Motor neuron (in vitro differentiated cells): ENCODE data around the gene EXOC4. TPM values are rescaled to one million over a fixed set of nuclear protein-coding genes. Genes with fewer than 3 reads are reported as not detected.
A peak's percentile ranks its signal among the peaks of the same experiment; 100 is the strongest.
"Not testable (repeated sequence)": the region's sequence is repeated elsewhere in the genome, so short reads cannot be mapped to it uniquely, and the experiment has no call there.

Source experiments
- ATAC-seq, 8 experiments: fragments of 200-7000 bp; cut with Tn5 transposase; replicated peaks in 6 of 8; 2 replicates each; pipeline ENCODE4 v1.8.0; 2021; ENCODE audit warnings: mild to moderate bottlenecking in 8 of 8, moderate library complexity in 8 of 8
- H3K27ac ChIP-seq, 2 donors: fragments of 250-450 bp; sonication (Bioruptor Pico); 2 replicates each; pipeline ENCODE4 v1.9.0; 2021; ENCODE audit warnings: antibody characterized with exemption in 2 of 2, mild to moderate bottlenecking in 2 of 2, moderate library complexity in 1 of 2
- H3K4me1 ChIP-seq, 2 donors: fragments of 250-450 bp; sonication (Bioruptor Pico); replicated peaks in 1 of 2; 2 replicates each; pipeline ENCODE4 v1.6.1; 2021; ENCODE audit warnings: antibody characterized with exemption in 2 of 2, mild to moderate bottlenecking in 2 of 2, moderate library complexity in 1 of 2
- H3K4me3 ChIP-seq, 5 donors: fragments of 250-450 bp; sonication (Bioruptor Pico); 2 replicates each; pipeline ENCODE4 v1.9.0; 2021; ENCODE audit warnings: antibody characterized with exemption in 5 of 5, mild to moderate bottlenecking in 5 of 5, moderate library complexity in 4 of 5
- WGBS, 10 experiments: fragments of 450-650 bp; shearing (Covaris generic); methylation state at CpG; one replicate each; pipeline ENCODE4 v1.0.0; 2022; 5-methylcytosine and 5-hydroxymethylcytosine counted together
- in situ Hi-C, 9 experiments: fragments of 400-800 bp; cut with MboI; loops; one replicate each; pipeline ENCODE4 v1.15.0; 2021; ENCODE audit warnings: low sequenced_read_pairs in 9 of 9, low pct_unique_long_range_greater_than_20kb in 2 of 9; ENCODE audit not compliant: unreplicated experiment in 9 of 9
- total RNA-seq, 8 experiments: library from RNA; unstranded; fragments of 300-600 nt; gene quantifications; 2 replicates each; pipeline versions ENCODE4 v1.2.3 to v1.2.4, GENCODE V29; 2022

The EXOC4 gene
- total RNA-seq, 8 experiments from 2014 or later = 47.7 to 103 (median 60.2) TPM

DNA sequence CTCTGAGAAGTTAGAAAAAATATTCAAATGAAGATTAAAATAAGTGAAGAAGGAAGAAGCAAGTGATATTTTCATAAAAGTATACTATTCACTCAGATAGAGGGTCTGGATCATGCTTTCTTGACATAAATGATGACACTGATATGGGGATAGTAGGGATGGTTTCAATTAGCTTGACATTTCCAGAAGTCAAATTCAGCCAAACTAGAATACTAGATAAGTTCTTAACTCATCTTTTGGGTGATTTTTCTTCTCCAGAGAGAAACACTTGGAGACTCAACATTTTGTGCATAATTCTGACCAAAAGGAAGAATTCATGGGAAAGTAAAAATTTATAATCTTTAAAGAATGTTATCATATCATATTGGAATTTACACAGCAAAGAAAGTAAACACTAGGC is 722.3 kb downstream of the EXOC4 start:
- in situ Hi-C loops = no loop called here
- no peak overlapping the region for H3K27ac ChIP-seq
- ATAC-seq = no peak
- H3K4me1 ChIP-seq = peaks cover 0 to 8% of the 10 kb centered on the region in 2 donors
- H3K4me3 ChIP-seq = no peak overlapping the region

DNA sequence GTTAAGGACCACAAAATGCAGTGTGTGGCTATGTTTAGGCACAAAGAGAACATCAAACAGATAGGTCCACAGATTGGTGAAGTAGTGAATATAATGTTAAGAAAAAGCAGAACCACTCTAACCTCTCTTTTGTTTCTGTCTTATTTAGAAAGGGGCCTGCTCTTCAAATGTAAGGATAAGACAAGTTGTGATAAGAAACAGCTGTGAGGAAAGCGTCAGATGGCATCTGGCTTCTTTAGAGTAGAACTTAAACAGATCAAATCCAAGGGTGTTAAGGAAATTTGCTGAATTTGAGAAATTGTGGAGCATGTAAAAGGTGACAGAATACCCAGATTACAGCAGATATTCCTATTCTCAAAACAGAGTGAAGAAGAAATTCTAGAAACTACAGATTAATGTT is 723.3 kb downstream of the EXOC4 start:
- WGBS, 10 experiments = 80 to 100% (median 100%) methylated on average over 1 of the region's 1 CpG; no CpG with 5 or more reads in 3 of the 10 experiments
- ATAC-seq = no peak
- in situ Hi-C loops = no loop called here

DNA sequence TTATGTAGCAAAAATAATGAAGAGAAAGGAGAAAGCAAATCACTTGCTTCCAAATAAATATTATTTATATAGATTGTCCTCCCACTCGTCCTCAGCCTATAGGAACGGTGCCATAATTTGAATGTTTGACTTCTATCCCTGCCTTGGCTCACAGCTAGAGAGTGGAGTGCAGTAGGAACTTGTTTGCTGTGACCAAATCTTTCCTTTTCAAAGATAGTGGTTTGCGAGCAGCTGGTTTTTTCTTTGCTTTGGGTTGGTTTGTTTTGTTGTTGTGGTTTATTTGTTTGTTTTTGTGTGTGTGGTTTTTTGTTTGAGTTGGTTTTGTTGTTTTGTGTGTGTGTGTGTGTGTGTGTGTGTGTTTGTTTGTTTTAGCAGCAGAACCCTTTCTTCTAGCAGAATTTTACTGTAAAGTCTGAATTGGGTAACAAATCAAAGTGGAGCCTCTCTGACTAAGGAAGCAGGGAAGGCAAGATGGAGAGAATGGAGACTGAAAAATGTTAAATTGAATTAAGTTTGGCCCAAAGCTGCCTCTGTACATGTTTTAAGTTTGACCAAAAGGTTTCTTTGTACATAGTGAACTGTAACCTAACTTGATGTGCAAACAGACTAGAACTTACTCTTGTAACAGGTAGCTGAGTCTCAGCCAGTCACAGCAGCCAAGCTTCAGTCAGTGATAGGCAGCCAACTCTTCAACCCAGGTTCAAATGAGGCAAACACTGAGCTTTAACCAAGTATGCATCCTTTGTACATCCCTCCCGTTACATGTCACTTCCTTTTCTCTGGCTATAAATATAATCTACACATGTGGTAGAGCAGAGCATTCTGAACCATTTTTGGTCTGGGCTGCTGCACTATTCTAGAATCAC is 724.8 kb downstream of the EXOC4 start:
- in situ Hi-C loops = no loop called here
- peak in 1 of 8 experiments; percentile 20 for ATAC-seq
- Histone ChIP-seq H3K27ac (no peak overlapping the region), H3K4me1 (peaks cover 0 to 18% of the 10 kb centered on the region in 2 donors), H3K4me3 (no peak overlapping the region)
- 60 to 100% (median 88%) methylated on average over 1 to 4 of the region's 4 CpGs for WGBS, 10 experiments

More for the DNA sequence above, 723.3 kb downstream of the EXOC4 start:
- Histone ChIP-seq H3K4me1 (peaks cover 0 to 16% of the 10 kb centered on the region in 2 donors), H3K4me3 (no peak overlapping the region), H3K27ac (no peak overlapping the region)

DNA sequence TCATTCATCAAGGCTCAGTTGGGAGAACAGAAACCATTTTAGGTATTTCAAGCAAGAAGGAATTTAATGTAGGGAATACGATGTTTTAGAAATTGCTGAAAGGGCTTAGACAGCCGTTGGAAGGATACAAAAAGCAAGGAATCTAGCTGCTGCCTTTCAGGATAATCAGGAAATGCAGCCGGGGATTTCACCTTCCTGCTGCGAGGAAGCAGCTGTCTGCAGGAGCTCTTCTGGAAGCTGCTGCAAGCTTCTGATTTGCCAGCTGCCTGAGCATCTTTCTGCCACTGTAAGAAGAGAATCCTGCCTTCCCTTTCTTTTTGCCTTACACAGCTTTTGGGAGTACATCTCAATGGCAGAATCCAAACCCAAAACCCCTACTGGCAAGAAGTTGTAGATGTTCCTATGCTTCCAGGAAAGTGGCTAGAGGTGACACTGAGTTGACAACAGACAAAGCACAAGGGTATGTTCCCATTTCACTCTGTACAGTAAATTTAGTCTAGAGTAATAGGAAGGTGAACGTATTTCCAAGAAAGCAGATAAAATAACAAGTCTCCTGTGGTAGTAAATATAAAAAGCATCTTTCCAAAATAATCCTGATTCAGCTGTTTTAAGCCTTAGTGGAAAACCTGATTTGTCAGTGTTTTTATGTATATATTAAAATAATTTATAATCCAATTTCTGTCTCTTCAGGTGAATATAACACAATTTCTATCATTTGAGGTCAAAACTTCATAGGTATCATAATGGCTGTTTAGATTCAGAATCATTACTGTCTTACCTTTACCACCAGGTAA is 725.8 kb downstream of the EXOC4 start:
- in situ Hi-C loops = no loop called here
- H3K27ac ChIP-seq = no peak overlapping the region
- no peak overlapping the region for H3K4me3 ChIP-seq
- H3K4me1 ChIP-seq = peaks cover 5 to 18% of the 10 kb centered on the region in 2 donors
- ATAC-seq = no peak
- 50 to 100% (median 60%) methylated on average over 1 to 5 of the region's 5 CpGs; no CpG with 5 or more reads in 1 of the 10 experiments for WGBS, 10 experiments

DNA sequence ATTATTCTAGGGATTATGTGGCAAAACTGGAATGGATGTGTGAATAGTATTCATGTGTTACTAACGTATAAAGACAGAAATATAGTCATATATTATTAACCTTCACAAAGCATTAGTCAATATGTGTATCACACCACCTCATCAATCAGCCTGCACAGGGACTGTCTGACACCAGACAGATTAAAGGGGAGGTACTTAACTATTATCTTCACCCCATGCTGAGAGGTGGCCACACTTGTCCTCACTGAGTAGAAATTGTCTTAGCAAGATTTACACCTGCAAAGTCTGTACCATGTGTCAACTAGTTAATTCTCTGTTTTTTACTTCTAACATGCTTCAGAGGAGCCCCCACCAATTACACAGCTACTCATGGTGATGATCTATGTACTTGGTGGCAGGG is 727.9 kb downstream of the EXOC4 start:
- ATAC-seq = peak in 4 of 8 experiments; percentile 55 to 83 (median 78)
- peaks cover 18 to 30% of the 10 kb centered on the region in 2 donors for H3K4me1 ChIP-seq
- no peak overlapping the region for H3K4me3 ChIP-seq
- in situ Hi-C loops = no loop called here
- no peak overlapping the region for H3K27ac ChIP-seq
- WGBS, 10 experiments = 40 to 83% (median 60%) methylated on average over 1 of the region's 1 CpG; no CpG with 5 or more reads in 6 of the 10 experiments

DNA sequence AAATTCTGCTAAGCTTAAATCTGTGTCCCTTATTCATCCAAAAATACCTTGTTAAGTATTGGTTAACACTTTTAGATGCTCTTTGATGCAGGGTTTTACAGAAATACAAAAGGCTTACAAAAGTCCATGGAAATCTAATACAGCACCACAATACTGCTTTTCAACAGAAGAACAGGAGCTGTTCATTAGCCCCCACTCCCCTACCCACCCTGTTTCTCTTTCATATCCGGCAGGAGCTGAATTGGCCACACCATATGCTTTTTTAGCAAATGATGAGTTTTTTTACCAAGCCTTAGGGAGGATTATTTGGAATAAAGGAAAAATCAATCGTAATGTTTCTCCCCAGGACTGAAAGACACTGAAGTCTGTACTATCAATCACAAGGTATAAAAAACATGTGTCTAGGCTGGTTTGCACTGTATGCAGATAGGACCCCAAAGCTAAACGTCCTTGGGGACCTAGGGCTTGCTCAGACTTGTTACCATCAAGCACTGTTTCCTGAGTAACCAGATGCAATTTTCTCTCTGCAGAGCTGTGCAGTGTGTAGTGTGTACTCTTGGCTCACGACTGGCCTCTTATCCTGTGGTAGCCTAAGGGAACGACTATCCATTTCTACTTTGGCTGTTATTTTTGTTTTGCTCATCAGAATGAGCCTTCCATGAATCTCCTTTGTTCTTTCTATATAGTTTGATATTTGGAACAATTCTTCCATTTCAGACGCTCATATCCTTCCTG is 731.0 kb downstream of the EXOC4 start:
- H3K4me1 ChIP-seq = peaks cover 18 to 30% of the 10 kb centered on the region in 2 donors
- in situ Hi-C loops = no loop called here
- H3K27ac ChIP-seq = no peak overlapping the region
- ATAC-seq = peak; percentile 14 to 100 (median 92)
- WGBS, 10 experiments = 47 to 100% (median 63%) methylated on average over 1 to 6 of the region's 6 CpGs
- no peak overlapping the region for H3K4me3 ChIP-seq

DNA sequence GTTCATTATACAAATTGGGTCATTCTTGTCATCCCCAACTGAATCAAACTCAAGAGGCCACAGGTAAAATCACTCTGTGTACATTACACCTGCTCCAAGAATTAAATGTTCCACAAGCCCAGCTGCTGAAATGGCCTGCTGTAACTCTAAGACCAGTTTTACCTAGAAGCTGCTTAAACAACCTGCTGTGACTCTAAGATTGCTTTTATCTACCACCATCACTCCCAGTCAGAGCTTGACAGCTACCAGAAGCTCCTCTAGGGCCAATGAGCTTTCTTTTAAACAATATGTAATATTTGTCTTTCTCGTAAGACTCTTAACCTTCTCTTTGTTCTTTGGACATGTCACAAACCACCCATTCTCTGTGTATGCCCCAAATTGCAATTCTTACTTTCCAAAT is 732.4 kb downstream of the EXOC4 start:
- H3K4me1 ChIP-seq = peaks cover 18 to 30% of the 10 kb centered on the region in 2 donors
- in situ Hi-C loops = no loop called here
- H3K27ac ChIP-seq = no peak overlapping the region
- no peak for ATAC-seq
- 91 to 100% (median 100%) methylated on average over 1 of the region's 1 CpG; no CpG with 5 or more reads in 2 of the 10 experiments for WGBS, 10 experiments
- no peak overlapping the region for H3K4me3 ChIP-seq

DNA sequence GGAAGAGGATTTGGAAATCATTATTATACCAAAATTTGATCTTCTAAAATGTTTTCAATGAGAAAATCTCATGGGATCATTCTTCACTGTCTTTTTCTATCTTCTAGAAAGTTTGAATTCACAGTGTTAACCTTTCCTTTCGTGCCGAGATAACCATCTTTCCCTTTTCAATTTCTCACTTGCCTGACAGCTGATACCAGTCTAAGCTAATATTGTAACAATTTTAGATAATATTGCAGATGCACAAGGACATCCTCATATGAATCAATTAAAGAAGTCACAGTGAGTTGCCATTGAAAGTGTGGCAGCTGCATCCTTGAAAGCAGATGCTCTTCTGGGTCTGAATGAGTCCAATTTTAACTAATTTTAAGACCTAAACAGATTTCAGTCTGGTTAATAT is 734.7 kb downstream of the EXOC4 start:
- no peak for ATAC-seq
- Histone ChIP-seq H3K27ac (no peak overlapping the region), H3K4me3 (no peak overlapping the region), H3K4me1 (peaks cover 15 to 18% of the 10 kb centered on the region in 2 donors)
- WGBS, 10 experiments = 40 to 100% (median 74%) methylated on average over 1 to 2 of the region's 2 CpGs; no CpG with 5 or more reads in 2 of the 10 experiments
- in situ Hi-C loops = no loop called here

DNA sequence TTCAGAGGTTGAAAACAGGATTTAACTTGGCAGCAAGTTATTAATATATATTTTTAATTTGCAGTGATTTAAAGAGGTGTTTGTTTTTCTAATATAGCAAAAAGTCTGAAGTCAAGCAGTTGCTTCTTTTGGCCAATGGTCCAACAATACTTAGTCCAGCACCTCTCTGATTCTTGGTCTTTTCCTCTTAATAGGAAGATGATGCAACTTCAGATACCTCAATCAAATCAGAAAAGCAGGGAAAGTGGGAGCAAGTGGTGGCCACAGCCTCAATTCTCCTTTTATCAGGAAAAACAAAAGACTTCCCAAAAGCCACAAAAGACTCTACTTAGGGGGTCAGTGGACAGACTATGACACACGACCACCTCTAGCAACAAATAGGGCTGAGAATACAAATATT is 740.7 kb downstream of the EXOC4 start:
- H3K27ac ChIP-seq = no peak overlapping the region
- no peak overlapping the region for H3K4me3 ChIP-seq
- WGBS, 10 experiments = 14 to 71% (median 42%) methylated on average over 1 of the region's 1 CpG; no CpG with 5 or more reads in 2 of the 10 experiments
- no peak for ATAC-seq
- in situ Hi-C loops = no loop called here
- no peaks in the 10 kb centered on the region for H3K4me1 ChIP-seq

DNA sequence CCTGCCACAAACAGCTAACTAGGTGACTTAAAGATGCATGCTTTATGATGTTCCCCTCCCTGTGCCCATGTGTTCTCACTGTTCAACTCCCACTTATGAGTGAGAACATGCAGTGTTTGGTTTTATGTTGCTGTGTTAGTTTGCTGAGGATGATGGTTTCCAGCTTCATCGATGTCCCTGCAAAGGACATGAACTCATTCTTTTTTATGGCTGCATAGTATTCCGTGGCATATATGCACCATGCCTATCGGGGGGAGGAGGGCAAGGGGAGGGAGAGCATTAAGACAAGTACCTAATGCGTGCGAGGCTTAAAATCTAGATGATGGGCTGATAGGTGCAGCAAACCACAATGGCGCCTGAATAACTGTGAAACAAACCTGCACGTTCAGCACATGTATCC is 741.2 kb downstream of the EXOC4 start:
- not testable (repeated sequence) for ATAC-seq
- 94 to 100% (median 100%) methylated on average over 2 to 7 of the region's 7 CpGs; no CpG with 5 or more reads in 2 of the 10 experiments for WGBS, 10 experiments

DNA sequence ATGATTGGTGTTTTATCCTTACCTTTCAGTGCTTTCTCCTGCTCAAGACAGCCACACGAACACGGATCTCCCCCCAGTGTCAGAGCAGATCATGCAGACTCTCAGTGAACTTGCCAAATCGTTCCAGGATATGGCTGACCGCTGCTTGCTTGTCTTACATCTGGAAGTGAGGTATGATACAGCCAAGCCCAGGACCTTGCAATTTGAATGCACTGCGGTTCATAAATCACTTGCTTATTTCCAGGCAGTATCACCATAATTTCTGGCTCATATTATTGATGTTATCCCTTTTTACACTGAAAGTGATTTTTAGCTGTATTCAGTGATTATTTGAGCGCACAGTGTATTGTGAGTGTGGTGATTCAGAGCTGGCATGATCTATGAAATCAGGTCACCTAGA is 744.6 kb downstream of the EXOC4 start:
- H3K4me3 ChIP-seq = no peak overlapping the region
- peak in 5 of 8 experiments; percentile 45 to 79 (median 57) for ATAC-seq
- 61 to 96% (median 78%) methylated on average over 1 to 6 of the region's 6 CpGs; no CpG with 5 or more reads in 1 of the 10 experiments for WGBS, 10 experiments
- H3K27ac ChIP-seq = no peak overlapping the region
- no peaks in the 10 kb centered on the region for H3K4me1 ChIP-seq
- in situ Hi-C loops = no loop called here

More for the DNA sequence above, 741.2 kb downstream of the EXOC4 start:
- H3K4me1 ChIP-seq, in situ Hi-C loops, H3K4me3 ChIP-seq, H3K27ac ChIP-seq: not testable (repeated sequence)

DNA sequence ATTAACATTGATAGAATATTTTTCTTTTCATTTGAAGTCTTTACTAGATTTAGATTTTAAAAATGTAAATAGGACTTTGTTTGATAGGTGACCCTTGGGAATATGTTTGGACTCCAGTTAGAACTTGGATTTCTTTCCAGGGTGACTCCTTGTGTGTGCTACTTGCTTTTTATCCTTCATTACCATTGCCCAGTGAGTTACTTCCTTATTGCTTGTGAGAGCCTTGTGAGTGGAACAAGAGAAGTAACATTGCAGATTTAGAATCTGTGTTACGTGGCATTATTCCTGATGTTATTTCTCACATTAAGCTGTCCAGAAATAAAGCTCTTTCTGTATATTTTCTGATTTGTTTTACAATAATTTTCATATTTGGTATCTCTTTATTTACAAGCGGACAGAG is 746.3 kb downstream of the EXOC4 start:
- in situ Hi-C loops = no loop called here
- 80 to 100% (median 100%) methylated on average over 1 to 2 of the region's 2 CpGs; no CpG with 5 or more reads in 1 of the 10 experiments for WGBS, 10 experiments
- Histone ChIP-seq H3K27ac (no peak overlapping the region), H3K4me3 (no peak overlapping the region), H3K4me1 (no peaks in the 10 kb centered on the region)
- ATAC-seq = peak in 1 of 8 experiments; percentile 62
